ENCODE measurements around the gene DHX34.

GRCh38 chr19:47331490-47331889 is 17.6 kb upstream of the DHX34 start:
- no peak for TF ChIP-seq CTCF (IDR thresholded peaks at IDR 0.05)
- no peak for TF ChIP-seq POLR2A (IDR thresholded peaks at IDR 0.05)
- no peak for TF ChIP-seq POLR2AphosphoS5 (IDR thresholded peaks at IDR 0.05)
- no peak for TF ChIP-seq EP300 (IDR thresholded peaks at IDR 0.05)

Measured in upper lobe of left lung (tissue), 4 donors.